GM23248 (cell line): ENCODE measurements around the gene ZNF429. TPM values are rescaled to one million over a fixed set of nuclear protein-coding genes. Genes with fewer than 3 reads are reported as not detected.

ENCODE experiments used
- DNase-seq: peaks from one replicate; pipeline ENCODE4 v3.0.0-alpha.2; 2015
- H2AFZ ChIP-seq: fragments of 200-600 bp; sonication (generic); 2 replicates; pipeline ENCODE4 v1.6.1; 2016; ENCODE audit warnings: antibody characterized with exemption
- H3F3A ChIP-seq: fragments of 200-600 bp; sonication (generic); 2 replicates; pipeline ENCODE4 v1.6.1; 2016; ENCODE audit warnings: mild to moderate bottlenecking, antibody characterized with exemption, mixed run types; ENCODE audit not compliant: insufficient read depth
- H3K27ac ChIP-seq: fragments of 200-600 bp; sonication (generic); 2 replicates; pipeline ENCODE4 v1.5.1; 2016; ENCODE audit warnings: mild to moderate bottlenecking
- H3K27me3 ChIP-seq: fragments of 200-600 bp; sonication (generic); replicated peaks from 2 replicates; pipeline ENCODE4 v1.6.1; 2016; ENCODE audit warnings: mild to moderate bottlenecking; ENCODE audit not compliant: insufficient read depth
- H3K36me3 ChIP-seq: fragments of 200-600 bp; sonication (generic); 2 replicates; pipeline ENCODE4 v1.6.1; 2016; ENCODE audit warnings: low read depth, mild to moderate bottlenecking
- H3K4me1 ChIP-seq: fragments of 200-600 bp; sonication (generic); 2 replicates; pipeline ENCODE4 v1.6.1; 2016; ENCODE audit warnings: mild to moderate bottlenecking; ENCODE audit not compliant: insufficient read depth
- H3K4me2 ChIP-seq: fragments of 200-600 bp; sonication (generic); one replicate; pipeline ENCODE4 v1.6.1; 2016; ENCODE audit warnings: mild to moderate bottlenecking; ENCODE audit not compliant: unreplicated experiment
- H3K4me3 ChIP-seq: fragments of 200-600 bp; sonication (generic); 2 replicates; pipeline ENCODE4 v1.5.1; 2016; ENCODE audit warnings: mild to moderate bottlenecking
- H3K79me2 ChIP-seq: fragments of 200-600 bp; sonication (generic); 2 replicates; pipeline ENCODE4 v1.6.1; 2016; ENCODE audit warnings: mild to moderate bottlenecking; ENCODE audit not compliant: insufficient read depth
- H3K9ac ChIP-seq: fragments of 200-600 bp; sonication (generic); 2 replicates; pipeline ENCODE4 v1.6.1; 2016; ENCODE audit warnings: mild to moderate bottlenecking
- H3K9me2 ChIP-seq: fragments of 200-600 bp; sonication (generic); 2 replicates; pipeline ENCODE4 v1.6.1; 2016; ENCODE audit warnings: mixed run types, mild to moderate bottlenecking, moderate library complexity; ENCODE audit not compliant: insufficient read depth
- H3K9me3 ChIP-seq: fragments of 200-600 bp; sonication (generic); one replicate; pipeline ENCODE4 v1.6.1; 2017; ENCODE audit warnings: low read depth
- H4K20me1 ChIP-seq: fragments of 200-600 bp; sonication (generic); 2 replicates; pipeline ENCODE4 v1.6.0; 2016; ENCODE audit not compliant: insufficient read depth
- EZH2 ChIP-seq: fragments of 200-600 bp; sonication (generic); IDR thresholded peaks from 2 replicates; pipeline ENCODE4 v1.6.1; 2018; ENCODE audit warnings: antibody characterized with exemption, mild to moderate bottlenecking; ENCODE audit not compliant: insufficient read depth, poor library complexity, severe bottlenecking
- EZH2phosphoT487 ChIP-seq: fragments of 200-600 bp; sonication (generic); IDR thresholded peaks from 2 replicates; pipeline ENCODE4 v1.6.1; 2018; ENCODE audit warnings: antibody characterized with exemption, moderate library complexity, mild to moderate bottlenecking, low read depth; ENCODE audit not compliant: insufficient read depth
- WGBS, 2 experiments: methylation state at CpG; one replicate each; pipeline ENCODE4 v1.1.6; 2015 to 2017; ENCODE audit warnings: low lambda C conversion rate in 2 of 2, low coverage in 1 of 2; ENCODE audit errors: missing lambda C conversion rate in 2 of 2; 5-methylcytosine and 5-hydroxymethylcytosine counted together
- in situ Hi-C: fragments of 300-500 bp; cut with MboI; formaldehyde crosslinking; loops from 2 replicates; pipeline ENCODE4 v1.15.0; 2020
- polyA plus RNA-seq: library from polyadenylated mRNA; unstranded; fragments of >200 nt; fragmentation: Nextera tagmentation; extraction: Ambion mirVana; gene quantifications from 2 replicates; pipeline ENCODE4 v1.2.1, GENCODE V29; 2016
- total RNA-seq: library from RNA; depleted of rRNA; stranded (reverse); fragments of >200 nt; shearing (Covaris generic); gene quantifications from 2 replicates; pipeline ENCODE4 v1.2.3, GENCODE V29; 2014; rRNA removed

The ZNF429 gene
- total and polyA plus RNA-seq, 2 experiments from 2014 or later = 6.1 to 8.1 TPM

DNA sequence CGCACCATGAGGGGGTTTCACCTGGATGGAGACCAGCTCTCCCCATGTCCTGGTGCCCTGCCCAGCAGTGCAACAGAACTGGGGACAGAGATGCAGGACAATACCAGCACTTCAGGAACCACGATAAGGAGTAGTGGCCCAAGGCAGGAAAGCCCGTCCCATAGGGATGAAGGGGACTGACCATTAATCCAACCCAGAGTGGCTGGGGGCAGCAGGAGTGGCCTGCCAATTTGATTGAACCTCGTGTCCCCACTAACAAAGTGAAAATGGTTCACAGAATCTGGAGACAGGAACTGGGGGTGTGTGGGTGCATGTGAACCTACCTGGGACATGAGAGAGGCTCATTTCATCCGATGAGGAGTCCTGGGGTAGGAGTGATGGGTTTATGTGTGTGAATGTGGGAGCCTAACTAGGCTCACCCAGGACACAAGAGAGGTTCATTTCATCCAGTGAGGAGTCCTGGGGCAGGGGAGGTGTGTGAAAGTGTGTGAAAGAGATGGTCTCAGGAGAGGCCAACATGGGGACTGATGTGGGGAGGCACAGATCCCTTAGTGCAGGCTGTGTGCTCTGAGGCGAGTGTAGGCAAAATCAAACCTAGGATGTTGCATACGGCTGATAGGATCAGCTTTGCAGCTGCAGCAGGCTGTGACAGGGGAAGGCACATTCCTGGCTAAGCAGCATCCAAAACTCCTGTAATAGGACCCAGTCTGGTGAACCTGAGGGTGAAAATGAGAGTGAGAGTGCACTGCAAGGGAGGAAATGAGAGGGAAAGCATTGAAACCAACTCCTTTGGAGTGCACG, 98.2 kb downstream of the ZNF429 start:
- Histone ChIP-seq H3K79me2 (no peaks in the 10 kb centered on the region), H3K4me3 (peak overlapping the region; percentile 86), H4K20me1 (no peaks in the 10 kb centered on the region), H3K27ac (no peak overlapping the region), H3K9me2 (no peaks in the 10 kb centered on the region), H3K9me3 (no peaks in the 10 kb centered on the region), H3K9ac (peak overlapping the region; percentile 81), H3F3A (no peaks in the 10 kb centered on the region), H3K36me3 (no peaks in the 10 kb centered on the region), H2AFZ (peak overlapping the region; percentile 99), H3K4me2 (peak overlapping the region; percentile 98), H3K27me3 (no peaks in the 10 kb centered on the region), H3K4me1 (peaks cover 7% of the 10 kb centered on the region)
- no peak for TF ChIP-seq EZH2phosphoT487
- TF ChIP-seq EZH2 = no peak
- in situ Hi-C loops = no loop called here
- 48 to 51% methylated on average over 8 of the region's 8 CpGs for WGBS, 2 experiments
- DNase-seq = peak; percentile 5

DNA sequence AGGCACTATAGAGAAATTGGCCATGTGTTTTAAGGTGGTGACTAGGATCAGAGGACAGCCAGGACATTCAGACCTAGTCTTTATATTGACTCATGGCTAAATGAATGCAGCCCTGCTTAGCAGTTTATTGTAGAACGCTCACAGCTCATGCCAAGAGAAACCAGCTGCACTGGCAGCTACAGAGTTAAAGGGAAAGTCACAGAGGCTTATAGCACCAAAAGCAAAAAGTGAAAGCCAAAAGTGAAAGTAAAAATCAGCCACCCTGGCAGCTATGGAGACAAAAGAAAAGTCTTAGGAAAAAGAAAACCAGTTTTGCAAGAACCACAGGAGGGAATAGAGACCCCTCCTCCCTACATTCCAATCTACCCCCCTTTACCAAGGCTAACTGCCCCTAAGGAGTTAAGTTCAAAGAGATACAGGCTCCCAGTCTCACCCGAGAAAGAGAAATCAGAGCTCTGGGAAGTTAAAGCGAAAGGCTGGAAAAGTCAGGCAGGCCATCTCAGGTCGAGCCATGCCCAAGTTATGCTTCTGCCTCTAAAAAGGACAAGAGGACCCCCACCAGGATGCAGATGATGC, 99.0 kb downstream of the ZNF429 start:
- no peak overlapping the region for H3K27ac ChIP-seq
- H3K9ac ChIP-seq = peak overlapping the region; percentile 81
- no peaks in the 10 kb centered on the region for H3K79me2 ChIP-seq
- peak overlapping the region; percentile 98 for H3K4me2 ChIP-seq
- peaks cover 7% of the 10 kb centered on the region for H3K4me1 ChIP-seq
- TF ChIP-seq EZH2phosphoT487 (no peak), EZH2 (no peak)
- in situ Hi-C loops = no loop called here
- no peaks in the 10 kb centered on the region for H3K27me3 ChIP-seq
- peak; percentile 60 for DNase-seq
- no peaks in the 10 kb centered on the region for H4K20me1 ChIP-seq
- 0 to 3% methylated on average over 4 of the region's 4 CpGs for WGBS, 2 experiments
- no peaks in the 10 kb centered on the region for H3F3A ChIP-seq
- H3K4me3 ChIP-seq = peak overlapping the region; percentile 86
- peak overlapping the region; percentile 99 for H2AFZ ChIP-seq
- H3K9me2 ChIP-seq = no peaks in the 10 kb centered on the region
- no peaks in the 10 kb centered on the region for H3K9me3 ChIP-seq
- no peaks in the 10 kb centered on the region for H3K36me3 ChIP-seq

Other genes starting within 250 kb of the ZNF429 start
- 3.0 and 5.8 TPM in 2 replicates for gene ZNF708, start 176.2 kb upstream of the ZNF429 start, total RNA-seq
- gene ZNF708, start 176.2 kb upstream of the ZNF429 start, polyA plus RNA-seq = 2.1 and 2.3 TPM in 2 replicates
- 6.7 and 10.6 TPM in 2 replicates for gene ZNF738, start 146.6 kb upstream of the ZNF429 start, total RNA-seq
- 4.9 and 6.3 TPM in 2 replicates for gene ZNF738, start 146.6 kb upstream of the ZNF429 start, polyA plus RNA-seq
- 7.6 and 8.3 TPM in 2 replicates for gene ZNF493, start 108.5 kb upstream of the ZNF429 start, total RNA-seq
- gene ZNF493, start 108.5 kb upstream of the ZNF429 start, polyA plus RNA-seq = 5.8 and 8.6 TPM in 2 replicates